OCI-LY3 (cell line): ENCODE results near the gene DROSHA.
A peak's percentile ranks its signal among the peaks of the same experiment; 100 is the strongest.
"Not testable (repeated sequence)": the region's sequence is repeated elsewhere in the genome, so short reads cannot be mapped to it uniquely, and the experiment has no call there.

Source experiments
- H2AFZ ChIP-seq: fragments of 200-600, 300-600 bp; shearing (Covaris generic); 2 replicates; pipeline ENCODE4 v1.6.0; 2014; ENCODE audit warnings: antibody characterized with exemption, low read depth, low read length
- H3K27ac ChIP-seq: fragments of 200-600, 300-600 bp; sonication (generic); 2 replicates; pipeline ENCODE4 v1.5.1; 2014; ENCODE audit warnings: mild to moderate bottlenecking, low read length, moderate library complexity, mixed read lengths
- H3K27me3 ChIP-seq: fragments of 200-600, 300-600 bp; sonication (generic); 2 replicates; pipeline ENCODE4 v1.6.1; 2014; ENCODE audit warnings: low read depth, low read length, mixed read lengths
- H3K36me3 ChIP-seq: fragments of 200-600, 300-600 bp; sonication (generic); replicated peaks from 2 replicates; pipeline ENCODE3; 2014; ENCODE audit warnings: low read depth, low read length, mixed read lengths
- H3K4me1 ChIP-seq: fragments of 300-600, 200-600 bp; sonication (generic); 2 replicates; pipeline ENCODE4 v1.6.1; 2014; ENCODE audit warnings: low read length, mixed read lengths
- H3K4me2 ChIP-seq: fragments of 200-600, 300-600 bp; sonication (generic); 2 replicates; pipeline ENCODE4 v1.6.1; 2014; ENCODE audit warnings: low read length, mixed read lengths
- H3K4me3 ChIP-seq: fragments of 300-600, 200-600 bp; sonication (generic); 2 replicates; pipeline ENCODE4 v1.5.1; 2014; ENCODE audit warnings: antibody characterized with exemption, mild to moderate bottlenecking, low read length, moderate library complexity
- H3K79me2 ChIP-seq: fragments of 300-600, 200-600 bp; shearing (Covaris generic); 2 replicates; pipeline ENCODE4 v1.6.1; 2014; ENCODE audit warnings: mild to moderate bottlenecking, low read length, mixed read lengths
- H3K9ac ChIP-seq: fragments of 300-600, 200-600 bp; shearing (Covaris generic); 2 replicates; pipeline ENCODE4 v1.6.0; 2014; ENCODE audit warnings: mild to moderate bottlenecking, low read length, moderate library complexity
- H3K9me3 ChIP-seq: fragments of 200-600, 300-600 bp; shearing (Covaris generic); 2 replicates; pipeline ENCODE4 v1.6.1; 2014; ENCODE audit warnings: low read length, mixed read lengths; ENCODE audit not compliant: insufficient read depth
- H4K20me1 ChIP-seq: fragments of 200-600, 300-600 bp; sonication (generic); 2 replicates; pipeline ENCODE4 v1.6.1; 2016; ENCODE audit warnings: low read length, mixed read lengths; ENCODE audit not compliant: insufficient read depth
- EZH2phosphoT487 ChIP-seq: fragments of 200-600 bp; shearing (Covaris generic); IDR thresholded peaks from 2 replicates; pipeline ENCODE4 v1.6.1; 2018; ENCODE audit warnings: antibody characterized with exemption, mixed run types, low read depth
- TF ChIP-seq, protein P1 (sequence below): fragments of 200-600, 300-600 bp; sonication (generic); IDR thresholded peaks from 2 replicates; pipeline ENCODE4 v1.5.1; 2014; ENCODE audit warnings: antibody characterized with exemption, low read length, low read depth

DROSHA gene

GRCh38 chr5:31574772-31575171 is 42.9 kb upstream of the DROSHA start:
- Histone ChIP-seq H3K4me3 (no peak overlapping the region), H4K20me1 (0 out of 2 replicates have a peak, but pooled peaks cover 3% of the 10 kb centered on the region), H2AFZ (no peak overlapping the region), H3K36me3 (no peaks in the 10 kb centered on the region), H3K9ac (no peak overlapping the region), H3K4me2 (no peak overlapping the region), H3K27ac (no peak overlapping the region), H3K4me1 (peaks cover 9% of the 10 kb centered on the region; the same call in 1 of the 2 replicates), H3K79me2 (no peaks in the 10 kb centered on the region), H3K9me3 (no peaks in the 10 kb centered on the region), H3K27me3 (peaks cover 20% of the 10 kb centered on the region)
- TF ChIP-seq EZH2phosphoT487 = no peak
- TF ChIP-seq, protein P1, sequence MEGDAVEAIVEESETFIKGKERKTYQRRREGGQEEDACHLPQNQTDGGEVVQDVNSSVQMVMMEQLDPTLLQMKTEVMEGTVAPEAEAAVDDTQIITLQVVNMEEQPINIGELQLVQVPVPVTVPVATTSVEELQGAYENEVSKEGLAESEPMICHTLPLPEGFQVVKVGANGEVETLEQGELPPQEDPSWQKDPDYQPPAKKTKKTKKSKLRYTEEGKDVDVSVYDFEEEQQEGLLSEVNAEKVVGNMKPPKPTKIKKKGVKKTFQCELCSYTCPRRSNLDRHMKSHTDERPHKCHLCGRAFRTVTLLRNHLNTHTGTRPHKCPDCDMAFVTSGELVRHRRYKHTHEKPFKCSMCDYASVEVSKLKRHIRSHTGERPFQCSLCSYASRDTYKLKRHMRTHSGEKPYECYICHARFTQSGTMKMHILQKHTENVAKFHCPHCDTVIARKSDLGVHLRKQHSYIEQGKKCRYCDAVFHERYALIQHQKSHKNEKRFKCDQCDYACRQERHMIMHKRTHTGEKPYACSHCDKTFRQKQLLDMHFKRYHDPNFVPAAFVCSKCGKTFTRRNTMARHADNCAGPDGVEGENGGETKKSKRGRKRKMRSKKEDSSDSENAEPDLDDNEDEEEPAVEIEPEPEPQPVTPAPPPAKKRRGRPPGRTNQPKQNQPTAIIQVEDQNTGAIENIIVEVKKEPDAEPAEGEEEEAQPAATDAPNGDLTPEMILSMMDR = no peak

DNA sequence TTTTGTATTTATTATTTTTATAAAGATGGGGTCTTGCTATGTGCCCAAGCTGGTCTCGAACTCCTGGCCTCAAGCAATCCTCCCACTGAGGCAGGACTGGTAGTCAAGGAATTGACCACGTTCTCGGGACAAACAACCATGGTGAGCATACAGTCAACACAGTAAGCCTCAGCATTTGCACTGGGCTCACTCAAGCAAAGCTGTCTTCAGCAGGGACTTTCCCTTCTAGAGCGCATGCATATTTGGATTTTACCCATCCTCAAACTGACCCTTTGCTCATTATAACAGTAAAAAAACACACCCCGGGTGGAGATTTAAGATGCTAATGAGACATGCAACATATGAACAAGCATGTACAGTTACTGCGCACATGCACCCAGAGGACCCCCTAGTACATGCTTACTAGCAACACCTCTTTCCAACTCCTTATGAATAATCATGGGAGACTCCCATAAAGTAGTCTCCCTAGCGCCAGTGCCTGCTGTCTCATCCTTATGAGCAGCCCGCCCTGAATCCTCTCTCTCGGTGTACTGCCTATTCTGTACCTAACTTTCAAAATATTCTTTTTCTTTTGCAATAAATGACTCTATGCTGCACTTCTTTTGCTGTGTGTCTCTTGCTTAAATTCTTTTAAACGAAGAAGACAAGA is 41.7 kb upstream of the DROSHA start:
- no peak overlapping the region for H3K27ac ChIP-seq
- no peaks in the 10 kb centered on the region for H3K36me3 ChIP-seq
- peaks cover 9% of the 10 kb centered on the region; the same call in 1 of the 2 replicates for H3K4me1 ChIP-seq
- H3K9me3 ChIP-seq = no peaks in the 10 kb centered on the region
- peak overlapping the region; percentile 34 for H3K4me3 ChIP-seq
- 0 out of 2 replicates have a peak, but pooled peaks cover 3% of the 10 kb centered on the region for H4K20me1 ChIP-seq
- H3K79me2 ChIP-seq = no peaks in the 10 kb centered on the region
- TF ChIP-seq, protein P1 = no peak
- TF ChIP-seq EZH2phosphoT487 = no peak
- H3K9ac ChIP-seq = no peak overlapping the region
- peaks cover 20% of the 10 kb centered on the region for H3K27me3 ChIP-seq
- H2AFZ ChIP-seq = no peak overlapping the region
- peak overlapping the region; percentile 52 for H3K4me2 ChIP-seq

GRCh38 chr5:31569068-31569467 is 37.2 kb upstream of the DROSHA start:
- Histone ChIP-seq H3K27me3 (peaks cover 7% of the 10 kb centered on the region), H2AFZ (no peak overlapping the region), H3K9ac (no peak overlapping the region), H3K27ac (no peak overlapping the region), H4K20me1 (0 out of 2 replicates have a peak, but pooled peaks cover 3% of the 10 kb centered on the region), H3K4me3 (no peak overlapping the region), H3K9me3 (no peaks in the 10 kb centered on the region), H3K79me2 (no peaks in the 10 kb centered on the region), H3K36me3 (no peaks in the 10 kb centered on the region), H3K4me1 (peaks cover 9% of the 10 kb centered on the region; the same call in 1 of the 2 replicates), H3K4me2 (no peak overlapping the region)
- TF ChIP-seq EZH2phosphoT487 = no peak
- TF ChIP-seq, protein P1 = no peak

GRCh38 chr5:31568302-31568835 is 36.5 kb upstream of the DROSHA start:
- TF ChIP-seq, protein P1 = no peak
- Histone ChIP-seq H3K36me3 (no peaks in the 10 kb centered on the region), H4K20me1 (no peaks in the 10 kb centered on the region), H3K4me1 (peaks cover 4% of the 10 kb centered on the region; the same call in 1 of the 2 replicates), H3K27me3 (peaks cover 7% of the 10 kb centered on the region), H3K9ac (no peak overlapping the region), H2AFZ (no peak overlapping the region), H3K27ac (no peak overlapping the region), H3K4me3 (no peak overlapping the region), H3K9me3 (no peaks in the 10 kb centered on the region), H3K4me2 (no peak overlapping the region), H3K79me2 (no peaks in the 10 kb centered on the region)

DNA sequence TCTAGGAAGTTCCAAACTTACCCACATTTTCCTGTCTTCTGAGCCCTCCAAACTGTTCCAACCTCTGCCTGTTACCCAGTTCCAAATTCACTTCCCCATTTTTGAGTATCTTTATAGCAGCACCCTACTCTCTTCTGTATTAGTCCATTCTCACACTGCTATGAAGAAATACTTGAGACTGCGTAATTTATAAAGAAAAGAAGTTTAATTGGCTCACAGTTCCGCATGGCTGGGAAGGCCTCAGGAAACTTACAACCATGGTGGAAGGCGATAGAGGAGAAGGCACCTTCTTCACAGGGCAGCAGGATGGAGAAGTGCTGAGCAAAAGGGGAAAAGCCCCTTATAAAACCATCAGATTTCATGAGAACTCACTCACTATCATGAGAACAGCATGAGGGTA is 34.5 kb upstream of the DROSHA start:
- not testable (repeated sequence) for H3K4me2 ChIP-seq, H2AFZ ChIP-seq, H3K27me3 ChIP-seq, H3K4me1 ChIP-seq, H3K4me3 ChIP-seq, H3K36me3 ChIP-seq, H3K79me2 ChIP-seq, H3K27ac ChIP-seq, H3K9me3 ChIP-seq, H3K9ac ChIP-seq, H4K20me1 ChIP-seq
